HepG2 (cell line): ENCODE measurements around the gene CERS4. TPM values are rescaled to one million over a fixed set of nuclear protein-coding genes. Genes with fewer than 3 reads are reported as not detected.

Experiments
- ETV6 ChIP-seq: sonication (generic); formaldehyde crosslinking; conservative IDR thresholded peaks from 2 replicates; pipeline ENCODE4 v1.4.0; 2020; ENCODE audit warnings: missing genetic modification reagents
- KLF12 ChIP-seq: sonication (generic); formaldehyde crosslinking; IDR thresholded peaks from 2 replicates; pipeline ENCODE4 v1.4.0; 2020; ENCODE audit warnings: missing genetic modification reagents, borderline replicate concordance
- MAFF ChIP-seq: IDR thresholded peaks from 2 replicates; pipeline ENCODE4 v1.6.1; 2011; ENCODE audit warnings: low read depth, low read length, improper control_type of control experiment
- SATB2 ChIP-seq: sonication (generic); formaldehyde crosslinking; IDR thresholded peaks from 2 replicates; pipeline ENCODE4 v1.5.0; 2020; ENCODE audit warnings: missing genetic modification reagents
- SOX13 ChIP-seq, 3 experiments: fragments of 450-650 bp in 1 of 3; sonication (generic) in 1 of 3; formaldehyde crosslinking in 1 of 3; IDR thresholded peaks in 2 of 3; conservative IDR thresholded peaks in 1 of 3; 2 replicates each; pipeline versions ENCODE4 v1.5.0 to v1.6.1; 2016 to 2020; ENCODE audit warnings: antibody characterized with exemption in 1 of 3, mild to moderate bottlenecking in 1 of 3, missing compliant biosample characterization in 1 of 3, missing genetic modification reagents in 1 of 3, moderate library complexity in 1 of 3
- ZBTB21 ChIP-seq: sonication (generic); formaldehyde crosslinking; IDR thresholded peaks from 2 replicates; pipeline ENCODE4 v1.4.0; 2020; ENCODE audit warnings: missing genetic modification reagents
- ZEB1 ChIP-seq: IDR thresholded peaks from 2 replicates; pipeline ENCODE4 v1.6.1; 2012; ENCODE audit warnings: mild to moderate bottlenecking, low read depth, inconsistent platforms; ENCODE audit not compliant: insufficient replicate concordance
- ZNF598 ChIP-seq: sonication (generic); formaldehyde crosslinking; IDR thresholded peaks from 2 replicates; pipeline ENCODE4 v1.5.1; 2020; ENCODE audit warnings: mild to moderate bottlenecking, missing genetic modification reagents, borderline replicate concordance
- ZNF670 ChIP-seq: sonication (generic); formaldehyde crosslinking; IDR thresholded peaks from 2 replicates; pipeline ENCODE4 v1.8.0; 2022; ENCODE audit warnings: mild to moderate bottlenecking, missing genetic modification reagents, borderline replicate concordance
- ZSCAN21 ChIP-seq: sonication (generic); formaldehyde crosslinking; IDR thresholded peaks from 2 replicates; pipeline ENCODE4 v1.8.0; 2022; ENCODE audit warnings: mild to moderate bottlenecking, missing genetic modification reagents, moderate library complexity, borderline replicate concordance
- polyA plus RNA-seq, 8 experiments: library from polyadenylated mRNA; depleted of rRNA in 3 of 8; stranded (reverse) in 7 of 8; unstranded in 1 of 8; fragments of >200 nt; fragmentation: Illumina TruSeq in 4 of 8; extraction: Trizol in 4 of 8; gene quantifications; 2 replicates each; pipeline versions ENCODE4 v1.2.1 to v1.2.3, GENCODE V29; 2011 to 2016; ENCODE audit warnings: low read depth in 4 of 8, missing spikeins in 1 of 8, mixed read lengths in 1 of 8; ENCODE audit not compliant: insufficient read depth in 1 of 8
- total RNA-seq, 5 experiments: library from RNA; depleted of rRNA; stranded (reverse); fragments of >200 nt; fragmentation: Illumina TruSeq; extraction: Trizol; gene quantifications; 2 replicates each; pipeline ENCODE4 v1.2.3, GENCODE V29; 2016; ENCODE audit warnings: low read depth in 1 of 5
- TF ChIP-seq, protein P1 (sequence below), 2 experiments: IDR thresholded peaks; 2 replicates each; pipeline ENCODE4 v1.6.1; 2011 to 2012; ENCODE audit warnings: low read length in 2 of 2, borderline replicate concordance in 1 of 2, low read depth in 1 of 2, mild to moderate bottlenecking in 1 of 2, moderate library complexity in 1 of 2
- TF ChIP-seq, protein P2 (sequence below): sonication (generic); formaldehyde crosslinking; IDR thresholded peaks from 2 replicates; pipeline ENCODE4 v1.4.0; 2020; ENCODE audit warnings: missing genetic modification reagents
- TF ChIP-seq, protein P3 (sequence below): fragments of 450-650 bp; IDR thresholded peaks from 2 replicates; pipeline ENCODE4 v1.6.1; 2016

The CERS4 gene
- total and polyA plus RNA-seq, 2 of the 13 experiments (the other 11 are each of a cell fraction or from before 2014, with no cell fraction given), result 74.7 to 83.5 TPM

DNA sequence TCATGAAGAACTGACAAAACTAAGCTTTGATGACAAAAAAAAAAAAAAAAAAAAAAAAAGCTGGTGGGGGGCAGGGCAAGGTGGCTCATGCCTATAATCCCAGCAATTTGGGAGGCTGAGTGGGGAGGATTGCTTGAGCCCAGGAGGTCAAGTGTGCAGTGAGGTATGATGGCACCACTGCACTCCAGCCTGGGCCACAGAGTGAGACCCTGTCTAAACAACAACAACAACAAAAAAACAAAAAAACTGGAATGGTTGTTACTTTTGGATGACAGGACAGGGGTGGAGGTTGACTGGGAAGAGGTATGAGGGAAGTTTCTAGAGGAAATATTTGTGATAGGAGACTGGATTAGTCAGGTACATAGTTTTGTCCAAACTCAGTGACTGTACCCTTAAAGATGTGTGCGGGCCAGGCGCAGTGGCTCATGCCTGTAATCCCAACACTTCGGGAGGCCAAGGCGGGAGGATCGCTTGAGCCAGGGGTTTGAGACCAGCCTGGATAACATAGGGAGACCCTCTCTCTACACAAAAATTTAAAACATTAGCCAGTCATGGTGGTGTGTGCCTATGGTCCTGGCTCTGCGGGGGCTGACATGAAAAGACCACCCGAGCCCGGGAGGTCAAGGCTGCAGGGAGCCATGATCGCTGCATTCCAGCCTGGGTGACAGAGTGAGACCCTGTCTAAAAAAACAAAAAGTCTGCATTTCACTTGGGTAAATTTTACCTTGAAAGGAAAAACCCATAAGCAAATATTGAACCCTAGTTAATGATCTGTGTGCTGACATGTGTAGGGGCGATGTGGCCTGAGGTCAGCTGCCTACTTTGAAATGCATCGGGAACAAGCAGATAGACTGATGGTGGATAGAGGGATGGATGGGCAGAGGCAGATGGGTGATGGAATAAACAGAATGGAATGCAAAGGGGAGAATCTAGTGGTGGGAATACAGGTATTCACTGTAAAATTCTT lies 37.0 kb downstream of the CERS4 start (continued):
- 0 out of 2 replicates have a peak, but pooled peaks have one; percentile 70 for TF ChIP-seq ZNF670 (CRISPR knock-in tag)
- peak; percentile 14; the same call in 1 of the 2 replicates for TF ChIP-seq ZBTB21 (CRISPR knock-in tag)
- no peak for TF ChIP-seq ZNF598 (CRISPR knock-in tag)
- TF ChIP-seq ZEB1, result no peak
- no peak for TF ChIP-seq SATB2 (CRISPR knock-in tag)
- TF ChIP-seq ZSCAN21 (CRISPR knock-in tag), result no peak
- TF ChIP-seq, protein P1, sequence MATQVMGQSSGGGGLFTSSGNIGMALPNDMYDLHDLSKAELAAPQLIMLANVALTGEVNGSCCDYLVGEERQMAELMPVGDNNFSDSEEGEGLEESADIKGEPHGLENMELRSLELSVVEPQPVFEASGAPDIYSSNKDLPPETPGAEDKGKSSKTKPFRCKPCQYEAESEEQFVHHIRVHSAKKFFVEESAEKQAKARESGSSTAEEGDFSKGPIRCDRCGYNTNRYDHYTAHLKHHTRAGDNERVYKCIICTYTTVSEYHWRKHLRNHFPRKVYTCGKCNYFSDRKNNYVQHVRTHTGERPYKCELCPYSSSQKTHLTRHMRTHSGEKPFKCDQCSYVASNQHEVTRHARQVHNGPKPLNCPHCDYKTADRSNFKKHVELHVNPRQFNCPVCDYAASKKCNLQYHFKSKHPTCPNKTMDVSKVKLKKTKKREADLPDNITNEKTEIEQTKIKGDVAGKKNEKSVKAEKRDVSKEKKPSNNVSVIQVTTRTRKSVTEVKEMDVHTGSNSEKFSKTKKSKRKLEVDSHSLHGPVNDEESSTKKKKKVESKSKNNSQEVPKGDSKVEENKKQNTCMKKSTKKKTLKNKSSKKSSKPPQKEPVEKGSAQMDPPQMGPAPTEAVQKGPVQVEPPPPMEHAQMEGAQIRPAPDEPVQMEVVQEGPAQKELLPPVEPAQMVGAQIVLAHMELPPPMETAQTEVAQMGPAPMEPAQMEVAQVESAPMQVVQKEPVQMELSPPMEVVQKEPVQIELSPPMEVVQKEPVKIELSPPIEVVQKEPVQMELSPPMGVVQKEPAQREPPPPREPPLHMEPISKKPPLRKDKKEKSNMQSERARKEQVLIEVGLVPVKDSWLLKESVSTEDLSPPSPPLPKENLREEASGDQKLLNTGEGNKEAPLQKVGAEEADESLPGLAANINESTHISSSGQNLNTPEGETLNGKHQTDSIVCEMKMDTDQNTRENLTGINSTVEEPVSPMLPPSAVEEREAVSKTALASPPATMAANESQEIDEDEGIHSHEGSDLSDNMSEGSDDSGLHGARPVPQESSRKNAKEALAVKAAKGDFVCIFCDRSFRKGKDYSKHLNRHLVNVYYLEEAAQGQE (IDR thresholded peaks at IDR 0.05; ENCODE audit: borderline replicate concordance in 1 of 2, low read depth in 1 of 2, low read length in 2 of 2), result 0 out of 4 replicates have a peak, but pooled peaks of 1 of the 2 experiments have one; percentile 45
- TF ChIP-seq ETV6, result 0 out of 2 replicates have a peak, but pooled peaks have one; percentile 8
- TF ChIP-seq, protein P2, sequence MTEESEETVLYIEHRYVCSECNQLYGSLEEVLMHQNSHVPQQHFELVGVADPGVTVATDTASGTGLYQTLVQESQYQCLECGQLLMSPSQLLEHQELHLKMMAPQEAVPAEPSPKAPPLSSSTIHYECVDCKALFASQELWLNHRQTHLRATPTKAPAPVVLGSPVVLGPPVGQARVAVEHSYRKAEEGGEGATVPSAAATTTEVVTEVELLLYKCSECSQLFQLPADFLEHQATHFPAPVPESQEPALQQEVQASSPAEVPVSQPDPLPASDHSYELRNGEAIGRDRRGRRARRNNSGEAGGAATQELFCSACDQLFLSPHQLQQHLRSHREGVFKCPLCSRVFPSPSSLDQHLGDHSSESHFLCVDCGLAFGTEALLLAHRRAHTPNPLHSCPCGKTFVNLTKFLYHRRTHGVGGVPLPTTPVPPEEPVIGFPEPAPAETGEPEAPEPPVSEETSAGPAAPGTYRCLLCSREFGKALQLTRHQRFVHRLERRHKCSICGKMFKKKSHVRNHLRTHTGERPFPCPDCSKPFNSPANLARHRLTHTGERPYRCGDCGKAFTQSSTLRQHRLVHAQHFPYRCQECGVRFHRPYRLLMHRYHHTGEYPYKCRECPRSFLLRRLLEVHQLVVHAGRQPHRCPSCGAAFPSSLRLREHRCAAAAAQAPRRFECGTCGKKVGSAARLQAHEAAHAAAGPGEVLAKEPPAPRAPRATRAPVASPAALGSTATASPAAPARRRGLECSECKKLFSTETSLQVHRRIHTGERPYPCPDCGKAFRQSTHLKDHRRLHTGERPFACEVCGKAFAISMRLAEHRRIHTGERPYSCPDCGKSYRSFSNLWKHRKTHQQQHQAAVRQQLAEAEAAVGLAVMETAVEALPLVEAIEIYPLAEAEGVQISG (CRISPR knock-in tag), result peak; percentile 51; the same call in 1 of the 2 replicates
- TF ChIP-seq, protein P3, sequence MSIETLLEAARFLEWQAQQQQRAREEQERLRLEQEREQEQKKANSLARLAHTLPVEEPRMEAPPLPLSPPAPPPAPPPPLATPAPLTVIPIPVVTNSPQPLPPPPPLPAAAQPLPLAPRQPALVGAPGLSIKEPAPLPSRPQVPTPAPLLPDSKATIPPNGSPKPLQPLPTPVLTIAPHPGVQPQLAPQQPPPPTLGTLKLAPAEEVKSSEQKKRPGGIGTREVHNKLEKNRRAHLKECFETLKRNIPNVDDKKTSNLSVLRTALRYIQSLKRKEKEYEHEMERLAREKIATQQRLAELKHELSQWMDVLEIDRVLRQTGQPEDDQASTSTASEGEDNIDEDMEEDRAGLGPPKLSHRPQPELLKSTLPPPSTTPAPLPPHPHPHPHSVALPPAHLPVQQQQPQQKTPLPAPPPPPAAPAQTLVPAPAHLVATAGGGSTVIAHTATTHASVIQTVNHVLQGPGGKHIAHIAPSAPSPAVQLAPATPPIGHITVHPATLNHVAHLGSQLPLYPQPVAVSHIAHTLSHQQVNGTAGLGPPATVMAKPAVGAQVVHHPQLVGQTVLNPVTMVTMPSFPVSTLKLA, result peak; percentile 30
- TF ChIP-seq SOX13 (IDR thresholded peaks at IDR 0.05), result peak; percentile 54; the same call in 1 of the 2 replicates
- peak in 1 of 2 experiments; percentile 83; a peak in 2 of 4 replicates for TF ChIP-seq SOX13 (CRISPR knock-in tag; conservative IDR thresholded peaks at IDR 0.05 in 1 of 2, IDR thresholded peaks at IDR 0.05 in 1 of 2)
- TF ChIP-seq MAFF, result peak; percentile 51
- no peak for TF ChIP-seq KLF12
